ENCODE results near the gene REXO1.

- TF ChIP-seq, protein P1, sequence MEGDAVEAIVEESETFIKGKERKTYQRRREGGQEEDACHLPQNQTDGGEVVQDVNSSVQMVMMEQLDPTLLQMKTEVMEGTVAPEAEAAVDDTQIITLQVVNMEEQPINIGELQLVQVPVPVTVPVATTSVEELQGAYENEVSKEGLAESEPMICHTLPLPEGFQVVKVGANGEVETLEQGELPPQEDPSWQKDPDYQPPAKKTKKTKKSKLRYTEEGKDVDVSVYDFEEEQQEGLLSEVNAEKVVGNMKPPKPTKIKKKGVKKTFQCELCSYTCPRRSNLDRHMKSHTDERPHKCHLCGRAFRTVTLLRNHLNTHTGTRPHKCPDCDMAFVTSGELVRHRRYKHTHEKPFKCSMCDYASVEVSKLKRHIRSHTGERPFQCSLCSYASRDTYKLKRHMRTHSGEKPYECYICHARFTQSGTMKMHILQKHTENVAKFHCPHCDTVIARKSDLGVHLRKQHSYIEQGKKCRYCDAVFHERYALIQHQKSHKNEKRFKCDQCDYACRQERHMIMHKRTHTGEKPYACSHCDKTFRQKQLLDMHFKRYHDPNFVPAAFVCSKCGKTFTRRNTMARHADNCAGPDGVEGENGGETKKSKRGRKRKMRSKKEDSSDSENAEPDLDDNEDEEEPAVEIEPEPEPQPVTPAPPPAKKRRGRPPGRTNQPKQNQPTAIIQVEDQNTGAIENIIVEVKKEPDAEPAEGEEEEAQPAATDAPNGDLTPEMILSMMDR (conservative IDR thresholded peaks at IDR 0.05), result no peak
- no peak for TF ChIP-seq EZH2 (IDR thresholded peaks at IDR 0.05; ENCODE audit: low read depth)
Measured at GRCh38 chr19:1845125-1845515, 3.2 kb downstream of the REXO1 start.

Data from PC-9 (cell line).